Measurements from ENCODE around the gene EPB41L4A. TPM values are rescaled to one million over a fixed set of nuclear protein-coding genes. Genes with fewer than 3 reads are reported as not detected.

EPB41L4A gene
- total RNA-seq, 1 donor = 0.86 TPM

DNA sequence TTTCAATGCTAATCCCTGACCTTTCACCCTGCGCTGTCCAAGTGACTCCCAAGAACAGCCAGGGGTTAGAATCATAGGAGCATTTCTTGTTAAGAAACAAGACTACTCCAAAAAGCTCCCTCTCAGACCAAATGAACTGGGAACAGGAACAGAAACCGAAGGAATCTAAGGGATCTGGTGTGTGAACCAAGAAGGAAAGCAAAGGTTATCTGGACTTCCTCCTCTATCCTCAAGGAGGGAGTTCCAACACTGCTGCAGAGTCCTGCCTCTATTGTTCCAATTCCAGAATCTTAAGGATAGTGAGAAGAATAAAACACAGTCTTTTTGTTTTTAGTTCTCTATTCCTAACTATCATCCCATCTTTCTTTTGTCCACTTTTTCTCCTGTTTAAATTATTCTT, 87.2 kb downstream of the EPB41L4A start:
- DNase-seq (ENCODE audit: low read depth) = no peak
- no peak for TF ChIP-seq CTCF (IDR thresholded peaks at IDR 0.05; ENCODE audit: insufficient read depth, low read depth, low read length)
- no peak overlapping the region for H3K4me3 ChIP-seq (ENCODE audit: low read depth, low read length)

- DNase-seq (ENCODE audit: low read depth) = no peak
- TF ChIP-seq CTCF (IDR thresholded peaks at IDR 0.05; ENCODE audit: insufficient read depth, low read depth, low read length) = no peak
- H3K4me3 ChIP-seq (ENCODE audit: low read depth, low read length) = no peak overlapping the region
These were observed 89.5 kb downstream of the EPB41L4A start for GRCh38 chr5:112329419-112330090.

DNA sequence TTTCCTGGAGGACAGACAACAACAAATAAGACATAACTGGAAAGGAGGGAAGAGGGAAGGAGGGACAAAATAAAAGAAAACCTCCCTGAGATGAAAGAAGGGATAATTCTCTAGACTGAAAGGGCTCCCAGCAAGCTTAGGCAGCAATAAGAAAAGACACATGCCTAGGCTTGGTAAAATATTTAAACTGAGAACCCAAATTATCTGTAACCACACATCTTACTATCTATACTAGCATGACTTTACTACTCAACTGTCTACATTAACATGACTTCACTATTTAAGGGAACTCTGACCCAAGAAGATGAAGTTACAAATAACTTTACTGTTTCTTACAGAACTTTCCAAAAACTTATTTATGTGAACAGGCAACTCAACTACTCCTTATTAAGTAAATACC, 95.9 kb downstream of the EPB41L4A start:
- H3K4me3 ChIP-seq (ENCODE audit: low read depth, low read length) = no peak overlapping the region
- TF ChIP-seq CTCF (IDR thresholded peaks at IDR 0.05; ENCODE audit: insufficient read depth, low read depth, low read length) = no peak
- DNase-seq (ENCODE audit: low read depth) = no peak

DNA sequence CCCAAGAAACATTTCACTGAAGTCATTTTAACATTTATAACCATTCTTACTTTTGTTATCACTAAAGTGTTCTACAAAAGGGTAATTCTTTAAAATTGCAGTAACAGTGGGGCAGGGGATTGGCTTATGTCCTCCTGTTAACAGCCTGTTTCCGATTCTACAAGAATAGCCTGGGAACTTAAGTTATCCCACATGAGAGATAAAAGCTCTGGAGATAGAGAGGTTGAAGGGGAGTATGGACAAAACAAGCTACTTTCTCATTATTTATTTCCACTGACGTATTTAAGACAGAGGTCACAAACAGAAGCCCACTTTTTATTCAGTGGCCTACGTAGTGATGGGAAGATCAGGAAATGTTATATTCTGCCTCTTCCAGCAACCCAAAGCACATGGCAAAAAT, 98.7 kb downstream of the EPB41L4A start:
- TF ChIP-seq CTCF (IDR thresholded peaks at IDR 0.05; ENCODE audit: insufficient read depth, low read depth, low read length) = no peak
- no peak for DNase-seq (ENCODE audit: low read depth)
- no peak overlapping the region for H3K4me3 ChIP-seq (ENCODE audit: low read depth, low read length)

DNA sequence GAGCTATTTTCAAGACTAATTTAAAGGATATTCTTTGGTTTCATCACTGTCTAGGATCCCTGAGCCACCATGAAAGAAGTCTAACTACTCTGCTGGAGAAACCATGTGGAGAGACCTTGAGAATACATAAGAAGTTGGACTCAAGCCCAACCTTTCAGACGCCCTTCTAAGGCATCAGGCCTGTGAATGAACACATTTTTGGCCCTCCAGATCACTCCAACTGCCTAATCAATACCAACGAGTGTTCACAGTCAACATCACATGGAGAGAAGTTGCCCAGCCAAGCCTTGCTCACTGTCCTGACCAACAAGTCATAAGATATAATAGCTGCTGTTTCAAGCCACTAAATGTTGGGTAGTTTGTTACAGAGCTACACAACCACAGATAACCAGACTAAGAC, 100.7 kb downstream of the EPB41L4A start:
- DNase-seq (ENCODE audit: low read depth) = no peak
- no peak for TF ChIP-seq CTCF (IDR thresholded peaks at IDR 0.05; ENCODE audit: insufficient read depth, low read depth, low read length)
- no peak overlapping the region for H3K4me3 ChIP-seq (ENCODE audit: low read depth, low read length)

- no peak for DNase-seq (ENCODE audit: low read depth)
- no peak overlapping the region for H3K4me3 ChIP-seq (ENCODE audit: low read depth, low read length)
- no peak for TF ChIP-seq CTCF (IDR thresholded peaks at IDR 0.05; ENCODE audit: insufficient read depth, low read depth, low read length)
These were observed 101.2 kb downstream of the EPB41L4A start for GRCh38 chr5:112317866-112318265.

GRCh38 chr5:112316731-112317130, 102.3 kb downstream of the EPB41L4A start:
- no peak overlapping the region for H3K4me3 ChIP-seq (ENCODE audit: low read depth, low read length)
- TF ChIP-seq CTCF (IDR thresholded peaks at IDR 0.05; ENCODE audit: insufficient read depth, low read depth, low read length) = no peak
- DNase-seq (ENCODE audit: low read depth) = no peak
